Sigmoid colon (tissue), 7 donors: ENCODE data around the gene FAAP24. TPM values are rescaled to one million over a fixed set of nuclear protein-coding genes. Genes with fewer than 3 reads are reported as not detected.
"Not testable (repeated sequence)": the region's sequence is repeated elsewhere in the genome, so short reads cannot be mapped to it uniquely, and the experiment has no call there.

ENCODE experiments used
- DNase-seq: peaks from one replicate; pipeline ENCODE4 v3.0.0-alpha.2; 2019
- H3K27ac ChIP-seq, 4 donors: fragments of 200-600 bp; sonication (generic); one replicate each; pipeline ENCODE4 v1.5.1; 2016 to 2019; ENCODE audit warnings: mild to moderate bottlenecking in 1 of 4
- H3K27me3 ChIP-seq, 3 donors: fragments of 200-600 bp; sonication (generic); one replicate each; pipeline ENCODE4 v1.5.1; 2019; ENCODE audit warnings: mild to moderate bottlenecking in 1 of 3
- H3K36me3 ChIP-seq, 4 donors: fragments of 200-600 bp; sonication (generic); one replicate each; pipeline ENCODE4 v1.5.1; 2016 to 2019
- H3K4me1 ChIP-seq, 4 donors: fragments of 200-600 bp; sonication (generic); one replicate each; pipeline ENCODE4 v1.5.1; 2017 to 2019
- H3K4me3 ChIP-seq, 4 donors: fragments of 200-600 bp; sonication (generic); one replicate each; pipeline ENCODE4 v1.5.1; 2017 to 2019; ENCODE audit warnings: mild to moderate bottlenecking in 2 of 4, moderate library complexity in 1 of 4
- H3K9me3 ChIP-seq, 4 donors: fragments of 200-600 bp in 3 of 4; sonication (generic) in 3 of 4; one replicate each; pipeline versions ENCODE4 v1.5.1 to v1.6.1; 2013 to 2019
- EP300 ChIP-seq, 4 donors: sonication (generic); formaldehyde crosslinking; IDR thresholded peaks; one replicate each; pipeline ENCODE4 v1.6.1; 2017; ENCODE audit warnings: antibody characterized with exemption in 4 of 4
- POLR2A ChIP-seq, 2 donors: fragments of 450-650 bp; IDR thresholded peaks; one replicate each; pipeline ENCODE4 v1.6.1; 2016; ENCODE audit warnings: antibody characterized with exemption in 2 of 2, mild to moderate bottlenecking in 2 of 2, moderate library complexity in 2 of 2
- POLR2AphosphoS5 ChIP-seq, 4 donors: sonication (generic); formaldehyde crosslinking; IDR thresholded peaks; one replicate each; pipeline ENCODE4 v1.6.1; 2017; ENCODE audit warnings: antibody characterized with exemption in 4 of 4
- WGBS, 2 donors: extraction: QIAGEN DNeasy Blood & Tissue Kit; methylation state at CpG; one replicate each; pipeline ENCODE4 v1.1.7; 2013; 5-methylcytosine and 5-hydroxymethylcytosine counted together
- intact Hi-C: fragments of 100-400 bp; cut with DNase I; formaldehyde crosslinking; loops from one replicate; pipeline ENCODE4 v1.15.1; 2023
- polyA plus RNA-seq, 3 donors: library from polyadenylated mRNA; stranded (reverse); fragments of 200-250 nt; gene quantifications; one replicate each; pipeline ENCODE4 v1.2.3, GENCODE V29; 2013
- total RNA-seq, 4 donors: library from RNA; depleted of rRNA; stranded (reverse); fragments of >200 nt; gene quantifications; one replicate each; pipeline ENCODE4 v1.1.0, GENCODE V29; 2016
- TF ChIP-seq, protein P1 (sequence below), 4 experiments: fragments of 450-650 bp in 3 of 4; fragments of 200-600 bp in 1 of 4; IDR thresholded peaks; one replicate each; pipeline ENCODE4 v1.5.1; 2016 to 2019; ENCODE audit warnings: antibody characterized with exemption in 4 of 4, mild to moderate bottlenecking in 3 of 4, moderate library complexity in 2 of 4
- donor health status: healthy with polysubstance abuse.
- donor health status: Bipolar disorder and iron deficiency.
- donor health status: healthy.

Gene FAAP24
- total and polyA plus RNA-seq, 7 donors = 0.14 to 4.2 (median 2.2) TPM

DNA sequence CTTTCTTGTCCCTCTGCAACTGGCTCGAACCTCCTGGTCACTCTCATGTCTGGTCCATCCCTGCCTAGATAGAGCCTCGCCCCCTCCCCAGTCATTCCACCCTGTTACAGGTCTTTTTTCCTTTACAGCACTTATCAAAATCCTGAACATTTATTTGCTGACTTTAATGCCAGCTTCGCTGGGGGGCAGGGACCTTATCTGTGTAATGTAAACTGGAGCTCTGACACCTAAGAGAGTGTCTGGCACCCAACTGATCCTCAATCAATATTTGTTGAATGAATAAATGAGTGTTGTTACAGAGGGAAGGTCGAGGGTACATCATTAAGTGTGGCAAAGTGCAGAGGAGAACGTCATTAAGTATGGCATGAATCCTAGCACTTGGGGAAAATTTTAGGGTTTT, 16.7 kb downstream of the FAAP24 start:
- DNase-seq = no peak
- Histone ChIP-seq H3K27me3 (no peaks in the 10 kb centered on the region), H3K27ac (no peak overlapping the region), H3K4me3 (no peak overlapping the region), H3K36me3 (no peaks in the 10 kb centered on the region), H3K9me3 (no peaks in the 10 kb centered on the region), H3K4me1 (no peaks in the 10 kb centered on the region)
- 55 to 77% methylated on average over 5 of the region's 5 CpGs for WGBS, 2 donors
- TF ChIP-seq EP300 (IDR thresholded peaks at IDR 0.05) (no peak), POLR2AphosphoS5 (IDR thresholded peaks at IDR 0.05) (no peak), POLR2A (IDR thresholded peaks at IDR 0.05) (no peak)
- TF ChIP-seq, protein P1, sequence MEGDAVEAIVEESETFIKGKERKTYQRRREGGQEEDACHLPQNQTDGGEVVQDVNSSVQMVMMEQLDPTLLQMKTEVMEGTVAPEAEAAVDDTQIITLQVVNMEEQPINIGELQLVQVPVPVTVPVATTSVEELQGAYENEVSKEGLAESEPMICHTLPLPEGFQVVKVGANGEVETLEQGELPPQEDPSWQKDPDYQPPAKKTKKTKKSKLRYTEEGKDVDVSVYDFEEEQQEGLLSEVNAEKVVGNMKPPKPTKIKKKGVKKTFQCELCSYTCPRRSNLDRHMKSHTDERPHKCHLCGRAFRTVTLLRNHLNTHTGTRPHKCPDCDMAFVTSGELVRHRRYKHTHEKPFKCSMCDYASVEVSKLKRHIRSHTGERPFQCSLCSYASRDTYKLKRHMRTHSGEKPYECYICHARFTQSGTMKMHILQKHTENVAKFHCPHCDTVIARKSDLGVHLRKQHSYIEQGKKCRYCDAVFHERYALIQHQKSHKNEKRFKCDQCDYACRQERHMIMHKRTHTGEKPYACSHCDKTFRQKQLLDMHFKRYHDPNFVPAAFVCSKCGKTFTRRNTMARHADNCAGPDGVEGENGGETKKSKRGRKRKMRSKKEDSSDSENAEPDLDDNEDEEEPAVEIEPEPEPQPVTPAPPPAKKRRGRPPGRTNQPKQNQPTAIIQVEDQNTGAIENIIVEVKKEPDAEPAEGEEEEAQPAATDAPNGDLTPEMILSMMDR (IDR thresholded peaks at IDR 0.05) = no peak
- intact Hi-C loops = no loop called here

DNA sequence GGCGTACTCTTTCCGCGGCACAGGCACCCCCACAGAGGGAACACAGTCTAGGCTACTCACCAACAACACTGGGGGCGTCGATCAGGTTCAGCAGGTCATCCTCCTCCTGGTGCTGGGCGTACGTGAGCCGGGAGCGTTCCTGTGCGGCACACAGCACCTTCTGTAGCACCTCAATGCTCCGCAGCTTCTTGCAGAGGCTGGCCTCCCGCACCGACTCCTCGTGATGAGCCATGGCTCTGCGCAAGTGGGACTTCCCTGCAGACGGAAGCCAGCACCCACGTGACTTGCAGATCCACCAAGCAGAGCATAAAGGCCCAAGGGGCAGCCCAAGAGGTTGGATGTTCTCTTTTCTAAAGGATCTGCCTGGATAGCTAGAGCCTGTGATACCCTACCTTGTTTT, 23.9 kb downstream of the FAAP24 start:
- H3K27me3 ChIP-seq, H3K36me3 ChIP-seq, H3K27ac ChIP-seq, H3K9me3 ChIP-seq, DNase-seq, H3K4me1 ChIP-seq, H3K4me3 ChIP-seq, intact Hi-C loops: not testable (repeated sequence)
- 94 to 96% methylated on average over 17 of the region's 17 CpGs for WGBS, 2 donors

DNA sequence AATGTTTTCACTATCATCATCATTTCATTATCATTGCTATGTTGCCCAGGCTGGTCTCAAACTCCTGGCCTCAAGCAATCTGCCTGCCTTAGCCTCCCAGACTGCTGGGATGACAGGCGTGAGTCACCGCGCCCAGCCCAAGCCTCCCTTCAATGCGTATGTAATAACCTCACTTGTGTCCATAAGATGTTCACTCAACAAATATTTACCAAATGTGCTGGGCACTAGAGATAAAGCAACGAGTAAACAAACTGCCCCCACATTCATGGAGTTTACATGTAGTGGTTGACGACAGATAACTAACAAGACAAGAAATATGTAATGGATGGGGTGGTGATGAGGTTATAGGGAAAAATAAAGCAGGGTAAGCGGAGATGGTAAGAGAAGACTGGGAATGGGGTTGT, 25.0 kb downstream of the FAAP24 start:
- H3K4me1 ChIP-seq, DNase-seq, intact Hi-C loops: not testable (repeated sequence)

DNA sequence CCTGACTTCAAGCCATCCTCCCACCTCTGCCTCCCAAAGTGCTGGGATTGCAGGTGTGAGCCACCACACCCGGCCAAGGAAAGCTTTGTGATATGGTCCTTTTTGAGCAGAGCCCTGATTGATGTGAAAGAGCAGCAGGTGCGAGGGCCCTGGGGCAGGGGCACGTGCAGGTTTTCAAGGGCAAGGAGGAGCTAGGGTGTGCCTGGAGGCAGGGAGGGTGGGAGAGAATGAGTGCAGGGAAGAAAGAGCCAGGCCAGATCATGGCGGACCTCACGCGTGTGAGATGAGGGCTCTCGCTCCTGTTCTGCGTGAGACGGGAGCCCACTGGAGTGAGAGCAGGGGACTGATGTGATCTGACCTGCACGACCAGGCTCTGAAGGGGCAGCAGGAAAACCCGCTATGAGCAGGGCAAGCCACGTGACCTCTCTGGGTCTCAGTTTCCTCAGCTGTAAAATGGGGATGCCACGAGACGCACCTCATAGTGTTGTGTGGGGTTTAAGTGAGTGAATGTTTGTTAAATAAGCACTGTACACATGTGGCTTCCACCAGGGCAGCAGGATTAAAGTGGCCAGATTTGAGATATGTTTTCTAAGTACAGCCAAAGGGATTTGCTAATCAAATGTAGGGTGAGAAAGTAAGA, 25.8 kb downstream of the FAAP24 start:
- Histone ChIP-seq H3K36me3 (no peaks in the 10 kb centered on the region), H3K9me3 (no peaks in the 10 kb centered on the region), H3K27ac (no peak overlapping the region), H3K4me1 (no peaks in the 10 kb centered on the region), H3K4me3 (no peak overlapping the region), H3K27me3 (no peaks in the 10 kb centered on the region)
- intact Hi-C loops = no loop called here
- TF ChIP-seq POLR2AphosphoS5 (IDR thresholded peaks at IDR 0.05) = no peak
- TF ChIP-seq POLR2A (IDR thresholded peaks at IDR 0.05) = no peak
- TF ChIP-seq, protein P1 (IDR thresholded peaks at IDR 0.05) = no peak
- no peak for TF ChIP-seq EP300 (IDR thresholded peaks at IDR 0.05)
- WGBS, 2 donors = 91 to 92% methylated on average over 14 of the region's 14 CpGs
- no peak for DNase-seq

More for the DNA sequence above, 25.0 kb downstream of the FAAP24 start:
- not testable (repeated sequence) for H3K27ac ChIP-seq, H3K36me3 ChIP-seq, H3K4me3 ChIP-seq, H3K9me3 ChIP-seq, H3K27me3 ChIP-seq
- 49 to 69% methylated on average over 7 of the region's 7 CpGs for WGBS, 2 donors

DNA sequence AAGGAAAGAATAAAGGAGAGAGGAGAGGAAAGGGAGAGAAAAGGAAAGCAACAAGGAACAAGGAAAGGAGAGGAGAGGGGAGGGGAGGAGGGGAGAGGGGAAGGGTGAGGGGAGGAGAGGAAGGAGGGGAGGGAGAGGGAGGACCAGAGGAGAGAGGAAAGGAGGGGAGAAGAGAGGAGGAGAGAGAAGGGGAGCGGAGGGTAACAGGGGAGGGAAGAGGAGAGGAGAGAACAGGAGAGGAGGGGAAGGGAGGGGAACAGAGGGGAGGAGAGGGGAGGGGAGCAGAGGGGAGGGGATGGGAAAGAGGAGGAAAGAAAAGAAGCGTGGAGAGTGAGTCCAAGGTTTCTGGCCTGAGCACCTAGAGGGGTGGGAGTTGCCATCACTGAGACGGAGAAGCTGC, 26.7 kb downstream of the FAAP24 start:
- intact Hi-C loops = no loop called here
- no peak overlapping the region for H3K27ac ChIP-seq
- H3K36me3 ChIP-seq = no peaks in the 10 kb centered on the region
- DNase-seq = no peak
- TF ChIP-seq EP300 (IDR thresholded peaks at IDR 0.05) = no peak
- no peak for TF ChIP-seq POLR2A (IDR thresholded peaks at IDR 0.05)
- TF ChIP-seq POLR2AphosphoS5 (IDR thresholded peaks at IDR 0.05) = no peak
- TF ChIP-seq, protein P1 (IDR thresholded peaks at IDR 0.05) = no peak
- H3K4me3 ChIP-seq = no peak overlapping the region
- no peaks in the 10 kb centered on the region for H3K9me3 ChIP-seq
- 85 to 90% methylated on average over 3 of the region's 3 CpGs for WGBS, 2 donors
- no peaks in the 10 kb centered on the region for H3K4me1 ChIP-seq
- H3K27me3 ChIP-seq = no peaks in the 10 kb centered on the region

DNA sequence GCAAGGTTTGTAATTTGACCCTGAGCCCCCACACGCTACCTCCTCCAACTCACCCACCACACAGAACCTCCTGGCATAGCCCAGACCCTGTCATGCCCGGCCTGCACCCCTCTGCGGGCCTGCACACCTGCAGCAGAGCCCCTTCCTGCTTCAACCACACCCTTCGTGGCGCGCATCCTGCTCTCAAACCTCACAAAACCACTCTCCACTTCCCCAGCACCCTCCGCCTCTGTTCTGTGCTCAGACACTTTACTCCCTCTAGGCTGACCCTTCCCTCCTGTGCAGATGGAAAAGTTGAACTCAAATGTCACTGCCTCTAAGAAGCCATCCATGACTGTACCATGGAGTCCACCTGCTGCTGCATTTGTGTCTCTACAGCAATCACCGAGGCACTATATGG, 28.5 kb downstream of the FAAP24 start:
- TF ChIP-seq POLR2AphosphoS5 (IDR thresholded peaks at IDR 0.05) = no peak
- TF ChIP-seq POLR2A (IDR thresholded peaks at IDR 0.05) = no peak
- TF ChIP-seq EP300 (IDR thresholded peaks at IDR 0.05) = no peak
- TF ChIP-seq, protein P1 (IDR thresholded peaks at IDR 0.05) = no peak
- Histone ChIP-seq H3K27ac (no peak overlapping the region), H3K9me3 (no peaks in the 10 kb centered on the region), H3K27me3 (no peaks in the 10 kb centered on the region), H3K4me1 (no peaks in the 10 kb centered on the region), H3K36me3 (no peaks in the 10 kb centered on the region), H3K4me3 (no peak overlapping the region)
- 58 to 86% methylated on average over 8 of the region's 8 CpGs for WGBS, 2 donors
- intact Hi-C loops = no loop called here
- DNase-seq = no peak
